ENCODE results near the gene IL25.

GRCh38 chr14:23384364-23385080 is 11.9 kb downstream of the IL25 start:
- TF ChIP-seq CTCF (IDR thresholded peaks at IDR 0.05; ENCODE audit: insufficient read depth, low read length, poor library complexity, severe bottlenecking) (no peak), EZH2phosphoT487 (conservative IDR thresholded peaks at IDR 0.05; ENCODE audit: low read length) (no peak)
